HepG2 (cell line): ENCODE results near the gene SLC25A14. TPM values are rescaled to one million over a fixed set of nuclear protein-coding genes. Genes with fewer than 3 reads are reported as not detected.
"Not testable (repeated sequence)": the region's sequence is repeated elsewhere in the genome, so short reads cannot be mapped to it uniquely, and the experiment has no call there.

Experiments used
- ATAC-seq: fragments of 200-7000 bp; cut with Tn5 transposase; 3 replicates; pipeline ENCODE4 v1.9.1; 2020; ENCODE audit warnings: mild to moderate bottlenecking, moderate library complexity
- BruUV-seq: library from RNA; stranded (reverse); fragments of 400-500 nt; replicated peaks from 2 replicates; lab custom pipeline; 2021; lab: Mats Ljungman, UMichigan
- CTCF ChIA-PET: fragments of 300-600 bp; formaldehyde crosslinking; extraction: SDS; loops from one replicate; lab custom pipeline; 2021; ENCODE audit warnings: low total read pairs, inconsistent platforms, low intra/inter-chr PET ratio; lab: Yijun Ruan, JAX
- POLR2A ChIA-PET: fragments of 350-600 bp; sonication (Branson Sonifier 250); formaldehyde crosslinking; loops from one replicate; lab custom pipeline; 2020; ENCODE audit warnings: antibody characterized with exemption, inconsistent platforms; lab: Yijun Ruan, JAX
- DNase-seq: peaks from one replicate; pipeline ENCODE4 v3.0.0-alpha.2; 2015; ENCODE audit warnings: low spot score
- FAIRE-seq: peaks from 3 replicates; lab custom pipeline; 2011; peaks lifted over from hg19 to GRCh38; lab: Jason Lieb, UNC
- H2AFZ ChIP-seq: one replicate; pipeline ENCODE4 v1.6.1; 2011; ENCODE audit warnings: low read length, inconsistent platforms
- H3K27ac ChIP-seq: fragments of 300-600 bp; 3 replicates; pipeline ENCODE4 v1.8.0; 2011; ENCODE audit warnings: mixed run types, mild to moderate bottlenecking, mixed read lengths, low read length, inconsistent platforms; ENCODE audit not compliant: insufficient read depth; ENCODE audit errors: extremely low read length
- H3K27me3 ChIP-seq, 2 experiments: fragments of 200-600 bp in 1 of 2; 2 replicates in 1 of 2; 3 replicates in 1 of 2; pipeline versions ENCODE4 v1.6.0 to v1.8.0; 2011; ENCODE audit warnings: low read length in 2 of 2, mild to moderate bottlenecking in 2 of 2, moderate library complexity in 2 of 2, inconsistent platforms in 1 of 2; ENCODE audit not compliant: insufficient read depth in 2 of 2, control insufficient read depth in 1 of 2
- H3K36me3 ChIP-seq, 2 experiments: fragments of 200-600 bp in 1 of 2; replicated peaks in 1 of 2; 2 replicates in 1 of 2; 3 replicates in 1 of 2; pipeline versions ENCODE4 v1.5.1 to v1.8.0; 2011; ENCODE audit warnings: low read length in 2 of 2, inconsistent platforms in 1 of 2; ENCODE audit not compliant: insufficient read depth in 2 of 2, control insufficient read depth in 1 of 2
- H3K4me1 ChIP-seq: 2 replicates; pipeline ENCODE4 v1.5.1; 2012; ENCODE audit warnings: low read length, inconsistent platforms; ENCODE audit not compliant: insufficient read depth
- H3K4me2 ChIP-seq: 2 replicates; pipeline ENCODE4 v1.6.0; 2011; ENCODE audit warnings: low read depth, low read length, inconsistent platforms
- H3K4me3 ChIP-seq, 3 experiments: fragments of 200-600 bp in 1 of 3; sonication (generic), shearing (Covaris generic) in 1 of 3; replicated peaks in 1 of 3; 2 replicates each; pipeline ENCODE4 v1.5.1; 2011 to 2016; ENCODE audit warnings: low read length in 3 of 3, inconsistent platforms in 2 of 3, low read depth in 2 of 3, mild to moderate bottlenecking in 2 of 3, control low read depth in 1 of 3, mixed read lengths in 1 of 3; ENCODE audit not compliant: insufficient read depth in 1 of 3
- H3K79me2 ChIP-seq: one replicate; pipeline ENCODE4 v1.6.1; 2011; ENCODE audit warnings: low read length, inconsistent platforms; ENCODE audit not compliant: insufficient read depth
- H3K9ac ChIP-seq: 2 replicates; pipeline ENCODE4 v1.6.0; 2011; ENCODE audit warnings: mild to moderate bottlenecking, low read depth, low read length, inconsistent platforms; ENCODE audit not compliant: insufficient read depth
- H3K9me3 ChIP-seq: 2 replicates; pipeline ENCODE4 v1.5.1; 2012; ENCODE audit warnings: mild to moderate bottlenecking, low read length
- H4K20me1 ChIP-seq: 2 replicates; pipeline ENCODE4 v1.6.0; 2011; ENCODE audit warnings: inconsistent platforms, mild to moderate bottlenecking, low read length, moderate library complexity; ENCODE audit not compliant: insufficient read depth
- ATRX ChIP-seq: sonication (generic); formaldehyde crosslinking; IDR thresholded peaks from 2 replicates; pipeline ENCODE4 v1.4.0; 2020; ENCODE audit warnings: missing genetic modification reagents, borderline replicate concordance
- BCL6 ChIP-seq: IDR thresholded peaks from 2 replicates; pipeline ENCODE4 v1.6.1; 2016; ENCODE audit warnings: missing genetic modification reagents, missing compliant biosample characterization
- ETS1 ChIP-seq: sonication (generic); formaldehyde crosslinking; IDR thresholded peaks from 2 replicates; pipeline ENCODE4 v1.4.0; 2020; ENCODE audit warnings: missing genetic modification reagents
- HDAC6 ChIP-seq: fragments of 200-600 bp; sonication (generic); IDR thresholded peaks from 2 replicates; pipeline ENCODE4 v1.7.0; 2017; ENCODE audit warnings: mild to moderate bottlenecking, antibody characterized with exemption, low read length, low read depth
- JDP2 ChIP-seq: sonication (generic); formaldehyde crosslinking; IDR thresholded peaks from 2 replicates; pipeline ENCODE4 v1.8.1; 2022; ENCODE audit warnings: missing genetic modification reagents, borderline replicate concordance
- SIX1 ChIP-seq: sonication (generic); formaldehyde crosslinking; IDR thresholded peaks from 2 replicates; pipeline ENCODE4 v1.4.0; 2020; ENCODE audit warnings: missing genetic modification reagents, borderline replicate concordance
- ZFP36 ChIP-seq: fragments of 150-350 bp; IDR thresholded peaks from 2 replicates; pipeline ENCODE4 v1.6.1; 2018; ENCODE audit warnings: borderline replicate concordance, low read length, low read depth; ENCODE audit not compliant: partially characterized antibody
- WGBS: methylation state at CpG from one replicate; pipeline ENCODE4 v1.1.6; 2017; ENCODE audit warnings: low lambda C conversion rate; 5-methylcytosine and 5-hydroxymethylcytosine counted together
- in situ Hi-C: cut with HindIII; loops from 2 replicates; pipeline ENCODE4 v1.10.0; 2017; ENCODE audit warnings: low pct_unique_long_range_greater_than_20kb; ENCODE audit not compliant: extremely low pct_ligation_motif_present
- intact Hi-C: fragments of 100-400 bp; cut with micrococcal nuclease; formaldehyde crosslinking; loops from one replicate; pipeline ENCODE4 v1.10.0; 2022; ENCODE audit not compliant: unreplicated experiment
- polyA plus RNA-seq, 8 experiments: library from polyadenylated mRNA; depleted of rRNA in 3 of 8; stranded (reverse) in 7 of 8; unstranded in 1 of 8; fragments of >200 nt; fragmentation: Illumina TruSeq in 4 of 8; extraction: Trizol in 4 of 8; gene quantifications; 2 replicates each; pipeline versions ENCODE4 v1.2.1 to v1.2.3, GENCODE V29; 2011 to 2016; ENCODE audit warnings: low read depth in 4 of 8, missing spikeins in 1 of 8, mixed read lengths in 1 of 8; ENCODE audit not compliant: insufficient read depth in 1 of 8
- total RNA-seq, 5 experiments: library from RNA; depleted of rRNA; stranded (reverse); fragments of >200 nt; fragmentation: Illumina TruSeq; extraction: Trizol; gene quantifications; 2 replicates each; pipeline ENCODE4 v1.2.3, GENCODE V29; 2016; ENCODE audit warnings: low read depth in 1 of 5

The SLC25A14 gene
- total and polyA plus RNA-seq, 2 of the 13 experiments (the other 11 are each of a cell fraction or from before 2014, with no cell fraction given) = 14.0 to 15.6 TPM

GRCh38 chrX:130330706-130331105 is 9.0 kb upstream of the SLC25A14 start (continued):
- TF ChIP-seq SIX1 (CRISPR knock-in tag) = no peak
- TF ChIP-seq HDAC6 = no peak
- no peak for TF ChIP-seq JDP2
- TF ChIP-seq ZFP36 = no peak

GRCh38 chrX:130336531-130336930 is 3.2 kb upstream of the SLC25A14 start:
- peak overlapping the region; percentile 27 for H2AFZ ChIP-seq
- no peaks in the 10 kb centered on the region for H4K20me1 ChIP-seq
- peaks cover 7% of the 10 kb centered on the region for H3K4me1 ChIP-seq
- TF ChIP-seq BCL6 (CRISPR knock-in tag) (no peak), ETS1 (CRISPR knock-in tag) (no peak), ATRX (CRISPR knock-in tag) (no peak)
- CTCF ChIA-PET = no interaction called here
- WGBS = 45% methylated on average over 3 of the region's 4 CpGs
- no peak overlapping the region for H3K9ac ChIP-seq
- no peaks in the 10 kb centered on the region for H3K36me3 ChIP-seq
- in situ Hi-C loops (no loop called here), intact Hi-C loops (no loop called here)
- DNase-seq = no peak
- no peak overlapping the region for H3K27ac ChIP-seq
- peak overlapping the region; percentile 27; the same call in 1 of the 2 replicates for H3K4me2 ChIP-seq
- H3K9me3 ChIP-seq = no peaks in the 10 kb centered on the region
- no peak for FAIRE-seq
- ATAC-seq = no peak
- POLR2A ChIA-PET = no interaction called here
- no peaks in the 10 kb centered on the region for H3K79me2 ChIP-seq
- H3K4me3 ChIP-seq = no peak overlapping the region
- BruUV-seq = no TSS peak
- H3K27me3 ChIP-seq = no peaks in the 10 kb centered on the region

GRCh38 chrX:130338869-130339268 is 850 bp upstream of the SLC25A14 start:
- POLR2A ChIA-PET, H4K20me1 ChIP-seq, CTCF ChIA-PET, intact Hi-C loops, DNase-seq, H3K36me3 ChIP-seq, BruUV-seq, H3K9ac ChIP-seq, ATAC-seq, in situ Hi-C loops, H3K4me3 ChIP-seq, H3K9me3 ChIP-seq, H3K27ac ChIP-seq, H2AFZ ChIP-seq, H3K27me3 ChIP-seq, FAIRE-seq, H3K4me1 ChIP-seq, H3K79me2 ChIP-seq: not testable (repeated sequence)
- WGBS = 51% methylated on average over 8 of the region's 8 CpGs
- peak overlapping the region; percentile 76; the same call in 1 of the 2 replicates for H3K4me2 ChIP-seq
